GM21423 (cell line): ENCODE results near the gene USP32.

ENCODE experiments used
- ATAC-seq: cut with Tn5 transposase; IDR thresholded peaks from one replicate; pipeline ENCODE4 v1.9.1; 2021; ENCODE audit warnings: mild to moderate bottlenecking, moderate library complexity; ENCODE audit not compliant: unreplicated experiment

USP32 gene

DNA sequence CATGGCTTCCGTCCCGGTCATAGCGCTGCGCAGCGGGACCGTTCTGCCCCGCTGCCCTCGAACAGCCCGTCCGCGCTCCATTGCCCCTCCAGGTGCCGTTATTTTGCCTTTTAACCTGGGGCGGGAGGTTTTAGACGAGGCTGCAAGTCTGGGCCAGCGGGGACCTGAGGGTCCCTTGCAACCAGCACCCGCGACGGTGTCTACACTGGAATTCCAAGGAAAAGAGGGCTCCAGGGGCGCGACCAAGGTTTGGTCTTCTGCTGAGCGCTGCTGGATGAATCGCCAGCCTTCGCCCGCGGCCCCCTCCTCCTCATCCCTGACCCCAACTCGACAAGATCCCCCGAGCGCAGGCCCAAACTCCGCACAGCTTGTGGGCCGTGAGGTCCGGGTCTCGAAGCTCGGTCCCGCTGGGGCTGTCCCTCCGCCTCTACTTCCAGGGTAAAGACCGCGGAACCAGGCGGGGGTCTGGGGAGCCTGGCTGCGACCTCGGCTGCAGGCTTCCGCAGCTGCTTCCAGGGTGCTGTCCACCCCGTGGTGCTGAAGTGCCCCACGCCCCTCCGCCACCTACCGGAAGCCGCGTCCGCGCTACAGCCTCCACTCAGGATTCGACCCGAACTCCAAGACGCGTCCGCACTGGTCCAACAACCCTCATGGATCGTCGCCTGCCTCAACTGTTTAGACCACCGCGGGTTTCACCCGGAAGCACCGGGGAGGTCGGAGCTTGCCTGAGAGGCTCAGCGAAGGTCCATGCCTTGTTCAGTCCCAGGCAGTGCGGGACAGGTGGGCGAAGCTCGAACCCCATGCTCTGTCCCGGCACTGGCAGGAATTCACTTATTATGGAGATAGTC is 252.3 kb downstream of the USP32 start:
- no peak for ATAC-seq

- no peak for ATAC-seq
Observed at GRCh38 chr17:60138769-60139437, 253.0 kb downstream of the USP32 start.

GRCh38 chr17:60137731-60138130 is 254.2 kb downstream of the USP32 start:
- ATAC-seq = no peak

DNA sequence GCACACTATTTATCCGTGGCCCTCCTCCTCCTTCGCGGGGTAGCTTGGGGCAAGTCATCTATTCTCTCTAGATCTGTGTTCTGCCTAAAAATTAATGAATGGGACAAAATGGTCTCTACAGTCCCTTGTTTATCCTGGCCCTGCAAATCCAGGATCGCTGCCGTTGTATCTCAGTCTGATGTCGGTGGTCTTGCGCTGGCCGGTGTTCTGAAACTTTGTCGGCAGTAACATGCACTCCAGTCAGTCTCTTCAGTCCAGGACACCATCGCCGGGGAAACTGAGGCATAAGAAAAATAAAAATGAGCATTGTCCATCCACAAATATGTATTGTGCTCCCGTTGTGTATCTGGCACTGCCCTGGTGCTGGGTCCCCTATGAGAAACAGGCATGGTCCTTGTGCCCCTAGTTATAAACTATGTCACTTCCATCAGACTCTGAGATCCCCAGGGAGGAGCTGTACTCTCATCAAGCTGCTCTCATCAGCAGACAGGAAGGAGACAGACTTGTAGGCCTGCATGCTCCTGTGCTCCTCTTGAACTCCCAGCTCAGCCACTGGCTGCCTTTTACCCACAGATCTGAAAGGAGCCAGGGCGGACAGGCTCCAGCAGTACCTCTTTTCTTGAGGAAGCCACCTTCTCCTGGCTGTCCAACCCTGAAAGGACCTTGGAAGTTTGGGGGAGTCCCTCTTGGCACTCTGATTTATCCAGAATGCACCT is 255.8 kb downstream of the USP32 start:
- no peak for ATAC-seq

GRCh38 chr17:60135151-60135950 is 256.6 kb downstream of the USP32 start:
- peak; percentile 92 for ATAC-seq

DNA sequence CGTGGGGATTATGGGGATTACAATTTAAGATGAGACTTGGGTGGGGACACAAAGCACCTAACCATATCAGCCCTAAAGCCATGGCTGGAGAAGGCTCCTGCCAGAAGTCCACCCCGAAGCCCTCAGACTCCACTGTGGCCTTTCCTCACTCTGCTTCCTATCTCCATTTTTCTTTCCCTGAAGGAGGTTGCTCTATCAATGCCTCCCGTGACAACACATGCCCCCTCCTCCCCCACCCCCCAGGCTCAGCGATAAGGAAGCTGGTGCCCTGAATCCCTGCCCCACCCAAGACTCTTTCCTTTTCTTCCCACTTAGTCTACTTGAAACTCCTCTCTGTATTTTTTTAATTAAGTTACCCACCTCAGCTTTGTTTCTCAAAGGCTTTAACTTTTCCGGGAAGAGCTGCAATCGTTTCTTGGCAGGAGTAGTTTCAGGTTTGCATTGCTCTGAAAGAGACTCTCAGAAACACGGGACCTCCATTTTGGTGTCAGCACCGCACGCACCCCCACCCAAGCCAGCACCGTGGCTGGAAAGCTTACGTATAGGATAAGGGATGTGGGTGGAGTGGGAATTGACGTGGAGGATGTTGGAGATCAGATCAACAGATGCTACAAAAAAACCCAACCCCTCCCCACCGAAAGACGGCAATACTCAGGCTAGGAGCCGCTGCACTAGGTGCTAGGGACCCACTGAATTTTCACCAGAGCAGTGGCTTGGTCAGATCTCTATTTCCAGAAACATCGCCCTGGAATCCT is 257.4 kb downstream of the USP32 start:
- ATAC-seq = no peak

DNA sequence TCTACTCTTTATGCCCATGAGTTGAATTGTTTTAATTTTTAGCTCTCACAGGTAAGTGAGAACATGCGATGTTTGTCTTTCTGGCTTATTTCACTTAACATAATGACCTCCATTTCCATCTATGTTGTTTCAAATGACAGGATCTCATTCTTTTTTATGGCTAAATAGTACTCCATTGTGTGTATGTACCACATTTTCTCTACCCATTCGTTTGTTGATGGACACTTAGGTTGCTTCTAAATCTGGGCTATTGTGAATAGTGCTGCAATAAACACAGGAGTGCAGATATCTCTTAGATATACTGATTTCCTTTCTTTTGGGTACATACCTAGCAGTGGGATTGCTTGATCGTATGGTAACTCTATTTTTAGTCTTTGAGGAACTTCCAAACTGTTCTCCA is 261.5 kb downstream of the USP32 start:
- no peak for ATAC-seq

DNA sequence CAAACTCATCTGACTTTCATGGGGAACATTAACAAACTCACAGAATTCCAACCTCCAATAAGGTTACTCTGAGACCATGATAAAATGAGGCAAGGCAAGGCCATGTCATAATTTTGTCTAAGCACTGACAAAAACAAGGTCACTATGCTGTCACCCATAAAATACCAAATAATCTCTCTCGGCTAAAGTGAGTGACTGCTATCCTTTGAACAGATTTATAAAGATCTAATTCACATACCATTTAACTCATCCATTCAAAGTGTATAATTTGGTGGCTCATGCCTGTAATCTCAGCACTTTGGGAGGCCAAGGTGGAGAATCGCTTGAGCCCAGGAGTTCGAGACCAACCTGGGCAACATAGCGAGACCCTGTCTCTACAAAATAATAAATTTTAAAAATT is 262.8 kb downstream of the USP32 start:
- ATAC-seq = no peak
